GM19328 (cell line): Measurements from ENCODE around the gene PCDHA3.
"Not testable (repeated sequence)": the region's sequence is repeated elsewhere in the genome, so short reads cannot be mapped to it uniquely, and the experiment has no call there.

ENCODE experiments used
- ATAC-seq: cut with Tn5 transposase; IDR thresholded peaks from one replicate; pipeline ENCODE4 v1.9.1; 2021; ENCODE audit warnings: mild to moderate bottlenecking, moderate library complexity; ENCODE audit not compliant: unreplicated experiment

Gene PCDHA3

GRCh38 chr5:140808889-140809291, 8.0 kb downstream of the PCDHA3 start:
- no peak for ATAC-seq

DNA sequence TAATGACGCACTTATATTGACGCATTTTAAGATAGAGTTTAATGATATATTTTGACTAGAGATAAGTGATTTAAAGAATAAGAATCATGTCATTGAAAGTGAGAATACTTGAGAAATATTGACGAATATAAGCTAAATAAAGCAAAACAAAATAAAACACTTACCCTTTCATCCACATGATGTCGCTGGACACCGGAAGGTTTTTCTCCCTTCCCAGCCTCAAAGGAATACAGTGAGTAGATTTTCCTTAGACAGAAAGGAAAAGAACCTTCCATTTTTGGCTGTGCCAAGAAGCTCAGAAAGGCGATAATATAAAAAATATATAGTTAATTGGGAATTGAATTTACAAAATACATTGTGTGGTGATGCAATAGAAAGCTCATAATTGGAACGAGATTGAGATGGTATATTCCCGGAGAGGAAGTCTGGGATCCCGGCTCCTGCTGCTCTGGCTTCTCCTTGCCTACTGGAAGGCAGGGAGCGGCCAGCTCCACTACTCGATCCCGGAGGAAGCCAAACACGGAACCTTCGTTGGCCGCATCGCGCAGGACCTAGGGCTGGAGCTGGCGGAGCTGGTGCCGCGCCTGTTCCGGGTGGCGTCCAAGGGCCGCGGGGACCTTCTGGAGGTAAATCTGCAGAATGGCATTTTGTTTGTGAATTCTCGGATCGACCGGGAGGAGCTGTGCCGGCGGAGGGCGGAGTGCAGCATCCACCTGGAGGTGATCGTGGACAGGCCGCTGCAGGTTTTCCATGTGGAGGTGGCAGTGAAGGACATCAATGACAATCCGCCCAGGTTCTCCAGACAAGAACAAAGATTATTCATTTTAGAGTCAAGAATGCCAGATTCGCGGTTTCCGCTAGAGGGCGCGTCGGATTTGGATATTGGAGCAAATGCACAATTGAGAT, 20.8 kb downstream of the PCDHA3 start, which contains the start of gene PCDHA5:
Gene PCDHA5 (plus strand): TSS at position 239 of the 906 bp plus-strand sequence.
- ATAC-seq, result no peak

DNA sequence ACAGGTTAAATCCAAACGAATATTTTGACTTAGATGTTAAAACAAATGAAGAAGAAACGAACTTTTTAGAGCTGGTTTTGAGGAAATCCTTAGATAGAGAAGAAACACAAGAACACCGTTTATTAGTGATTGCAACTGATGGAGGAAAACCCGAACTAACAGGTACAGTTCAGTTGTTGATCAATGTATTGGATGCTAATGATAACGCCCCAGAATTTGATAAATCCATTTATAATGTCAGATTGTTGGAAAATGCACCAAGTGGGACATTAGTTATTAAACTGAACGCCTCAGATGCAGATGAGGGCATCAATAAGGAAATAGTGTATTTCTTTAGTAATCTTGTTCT, 21.4 kb downstream of the PCDHA3 start:
- no peak for ATAC-seq

DNA sequence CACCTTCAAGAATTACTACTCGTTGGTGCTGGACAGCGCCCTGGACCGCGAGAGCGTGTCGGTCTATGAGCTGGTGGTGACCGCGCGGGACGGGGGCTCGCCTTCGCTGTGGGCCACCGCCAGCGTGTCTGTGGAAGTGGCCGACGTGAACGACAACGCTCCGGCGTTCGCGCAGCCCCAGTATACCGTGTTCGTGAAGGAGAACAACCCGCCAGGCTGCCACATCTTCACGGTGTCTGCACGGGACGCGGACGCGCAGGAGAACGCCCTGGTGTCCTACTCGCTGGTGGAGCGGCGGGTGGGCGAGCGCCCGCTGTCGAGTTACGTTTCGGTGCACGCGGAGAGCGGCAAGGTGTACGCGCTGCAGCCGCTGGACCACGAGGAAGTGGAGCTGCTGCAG, 22.1 kb downstream of the PCDHA3 start:
- not testable (repeated sequence) for ATAC-seq

DNA sequence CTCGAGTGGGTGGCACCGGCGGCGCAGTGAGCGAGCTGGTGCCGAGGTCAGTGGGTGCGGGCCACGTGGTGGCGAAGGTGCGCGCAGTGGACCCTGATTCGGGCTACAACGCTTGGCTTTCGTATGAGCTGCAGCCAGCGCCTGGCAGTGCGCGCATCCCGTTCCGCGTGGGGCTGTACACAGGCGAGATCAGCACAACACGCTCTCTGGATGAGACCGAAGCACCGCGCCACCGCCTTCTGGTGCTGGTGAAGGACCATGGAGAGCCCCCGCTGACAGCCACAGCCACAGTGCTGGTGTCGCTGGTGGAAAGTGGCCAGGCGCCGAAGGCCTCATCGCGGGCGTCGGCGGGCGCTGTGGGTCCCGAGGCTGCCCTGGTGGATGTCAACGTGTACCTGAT, 22.6 kb downstream of the PCDHA3 start:
- ATAC-seq, result no peak

GRCh38 chr5:140827704-140828361, 27.0 kb downstream of the PCDHA3 start, which contains the start of gene PCDHA6:
PCDHA6 (plus strand) TSS chr5:140827960; CDS start chr5:140828092, 132 bp downstream.
- no peak for ATAC-seq

- ATAC-seq, result no peak
Observed at GRCh38 chr5:140828362-140828737, 27.5 kb downstream of the PCDHA3 start.

GRCh38 chr5:140829511-140830501, 28.9 kb downstream of the PCDHA3 start:
- ATAC-seq, result not testable (repeated sequence)

- no peak for ATAC-seq
Observed at GRCh38 chr5:140833993-140834392, 33.1 kb downstream of the PCDHA3 start, which contains the start of gene PCDHA7. PCDHA7 (plus strand) TSS chr5:140834269; CDS start chr5:140834384, 115 bp downstream.

DNA sequence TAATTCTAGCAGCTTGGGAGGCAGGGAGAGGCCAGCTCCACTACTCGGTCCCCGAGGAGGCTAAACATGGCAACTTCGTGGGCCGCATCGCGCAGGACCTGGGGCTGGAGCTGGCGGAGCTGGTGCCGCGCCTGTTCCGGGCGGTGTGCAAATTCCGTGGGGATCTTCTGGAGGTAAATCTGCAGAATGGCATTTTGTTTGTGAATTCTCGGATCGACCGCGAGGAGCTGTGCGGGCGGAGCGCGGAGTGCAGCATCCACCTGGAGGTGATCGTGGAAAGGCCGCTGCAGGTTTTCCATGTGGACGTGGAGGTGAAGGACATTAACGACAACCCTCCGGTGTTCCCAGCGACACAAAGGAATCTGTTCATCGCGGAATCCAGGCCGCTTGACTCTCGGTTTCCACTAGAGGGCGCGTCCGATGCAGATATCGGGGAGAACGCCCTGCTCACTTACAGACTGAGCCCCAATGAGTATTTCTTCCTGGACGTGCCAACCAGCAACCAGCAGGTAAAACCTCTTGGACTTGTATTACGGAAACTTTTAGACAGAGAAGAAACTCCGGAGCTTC, 33.7 kb downstream of the PCDHA3 start:
- not testable (repeated sequence) for ATAC-seq

- no peak for ATAC-seq
Observed at GRCh38 chr5:140835622-140836510, 35.0 kb downstream of the PCDHA3 start.

GRCh38 chr5:140840978-140841962, 40.4 kb downstream of the PCDHA3 start, which contains the start of gene PCDHA8:
PCDHA8 (plus strand) TSS chr5:140841187; CDS start chr5:140841322, 135 bp downstream.
- ATAC-seq, result no peak

- ATAC-seq, result no peak
Observed at GRCh38 chr5:140842798-140843733, 42.2 kb downstream of the PCDHA3 start.

DNA sequence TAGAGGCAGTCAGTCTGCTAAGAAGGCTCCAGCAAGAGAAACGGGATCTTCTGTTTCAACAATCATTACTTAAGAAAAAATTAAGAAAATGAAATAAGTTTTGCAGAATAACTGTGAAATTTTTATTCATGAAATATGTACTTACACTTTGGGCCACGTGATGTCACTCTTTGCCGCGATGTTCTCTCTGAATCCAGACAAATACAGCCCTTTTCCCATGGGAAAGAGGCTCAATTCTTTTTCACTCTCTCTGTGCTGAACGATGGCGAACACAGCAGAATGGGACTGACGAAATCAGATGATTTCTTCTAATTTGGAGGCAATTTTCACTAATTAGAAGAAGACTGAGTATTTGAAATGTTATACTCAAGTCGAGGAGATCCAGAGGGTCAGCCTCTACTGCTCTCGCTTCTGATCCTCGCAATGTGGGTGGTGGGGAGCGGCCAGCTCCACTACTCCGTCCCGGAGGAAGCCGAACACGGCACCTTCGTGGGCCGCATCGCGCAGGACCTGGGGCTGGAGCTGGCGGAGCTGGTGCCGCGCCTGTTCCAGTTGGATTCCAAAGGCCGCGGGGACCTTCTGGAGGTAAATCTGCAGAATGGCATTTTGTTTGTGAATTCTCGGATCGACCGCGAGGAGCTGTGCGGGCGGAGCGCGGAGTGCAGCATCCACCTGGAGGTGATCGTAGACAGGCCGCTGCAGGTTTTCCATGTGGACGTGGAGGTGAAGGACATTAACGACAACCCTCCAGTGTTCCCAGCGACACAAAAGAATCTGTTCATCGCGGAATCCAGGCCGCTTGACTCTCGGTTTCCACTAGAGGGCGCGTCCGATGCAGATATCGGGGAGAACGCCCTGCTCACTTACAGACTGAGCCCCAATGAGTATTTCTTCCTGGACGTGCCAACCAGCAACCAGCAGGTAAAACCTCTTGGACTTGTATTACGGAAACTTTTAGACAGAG, 47.6 kb downstream of the PCDHA3 start, which contains the start of gene PCDHA9:
Gene PCDHA9 (plus strand): TSS at position 244 of the 964 bp plus-strand sequence. CDS start 114 bp downstream, at position 358.
- ATAC-seq, result not testable (repeated sequence)

DNA sequence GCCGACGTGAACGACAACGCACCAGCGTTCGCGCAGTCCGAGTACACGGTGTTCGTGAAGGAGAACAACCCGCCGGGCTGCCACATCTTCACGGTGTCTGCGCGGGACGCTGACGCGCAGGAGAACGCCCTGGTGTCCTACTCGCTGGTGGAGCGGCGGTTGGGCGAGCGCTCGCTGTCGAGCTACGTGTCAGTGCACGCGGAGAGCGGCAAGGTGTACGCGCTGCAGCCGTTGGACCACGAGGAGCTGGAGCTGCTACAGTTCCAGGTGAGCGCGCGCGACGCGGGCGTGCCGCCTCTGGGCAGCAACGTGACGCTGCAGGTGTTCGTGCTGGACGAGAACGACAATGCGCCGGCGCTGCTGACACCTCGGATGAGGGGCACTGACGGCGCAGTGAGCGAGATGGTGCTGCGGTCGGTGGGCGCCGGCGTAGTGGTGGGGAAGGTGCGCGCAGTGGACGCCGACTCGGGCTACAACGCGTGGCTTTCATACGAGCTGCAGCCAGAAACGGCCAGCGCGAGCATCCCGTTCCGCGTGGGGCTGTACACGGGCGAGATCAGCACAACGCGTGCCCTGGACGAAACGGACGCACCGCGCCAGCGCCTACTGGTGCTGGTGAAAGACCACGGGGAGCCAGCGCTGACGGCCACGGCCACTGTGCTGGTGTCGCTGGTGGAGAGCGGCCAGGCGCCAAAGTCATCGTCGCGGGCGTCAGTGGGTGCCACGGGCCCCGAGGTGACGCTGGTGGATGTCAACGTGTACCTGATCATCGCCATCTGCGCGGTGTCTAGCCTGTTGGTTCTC, 49.2 kb downstream of the PCDHA3 start:
- not testable (repeated sequence) for ATAC-seq
